NT2/D1 (cell line): ENCODE results near the gene SPIRE1.

Experiments
- DNase-seq: peaks from one replicate; pipeline ENCODE4 v3.0.0-alpha.2; 2011; ENCODE audit warnings: low read depth, low spot score
- H3K27me3 ChIP-seq: 2 replicates; pipeline ENCODE4 v1.6.0; 2011; ENCODE audit warnings: mild to moderate bottlenecking; ENCODE audit not compliant: insufficient read length, insufficient read depth
- H3K36me3 ChIP-seq: 2 replicates; pipeline ENCODE4 v1.6.1; 2011; ENCODE audit warnings: mild to moderate bottlenecking, low read length, mixed read lengths; ENCODE audit not compliant: insufficient read depth, insufficient read length
- H3K4me1 ChIP-seq: 2 replicates; pipeline ENCODE4 v1.5.1; 2011; ENCODE audit not compliant: insufficient read depth, insufficient read length
- H3K4me3 ChIP-seq: 2 replicates; pipeline ENCODE4 v1.5.1; 2011; ENCODE audit warnings: low read depth; ENCODE audit not compliant: insufficient read length
- H3K9ac ChIP-seq: 2 replicates; pipeline ENCODE4 v1.6.0; 2011; ENCODE audit warnings: low read depth; ENCODE audit not compliant: insufficient read length
- H3K9me3 ChIP-seq: 2 replicates; pipeline ENCODE4 v1.5.1; 2011; ENCODE audit warnings: mild to moderate bottlenecking, low read length; ENCODE audit not compliant: insufficient read depth
- SUZ12 ChIP-seq: IDR thresholded peaks from 2 replicates; pipeline ENCODE4 v1.6.1; 2011; ENCODE audit not compliant: insufficient read length, insufficient read depth; ENCODE audit errors: extremely low read depth
- YY1 ChIP-seq: IDR thresholded peaks from 2 replicates; pipeline ENCODE4 v1.6.1; 2011; ENCODE audit not compliant: insufficient read length, insufficient read depth
- ZNF274 ChIP-seq: IDR thresholded peaks from 2 replicates; pipeline ENCODE4 v1.6.1; 2011; ENCODE audit warnings: mild to moderate bottlenecking, low read depth, low read length

The SPIRE1 gene

GRCh38 chr18:12431561-12431960 is 226.3 kb downstream of the SPIRE1 start:
- Histone ChIP-seq H3K4me1 (no peaks in the 10 kb centered on the region), H3K36me3 (peaks cover 56% of the 10 kb centered on the region), H3K27me3 (no peaks in the 10 kb centered on the region), H3K9me3 (peaks cover 17% of the 10 kb centered on the region), H3K9ac (no peak overlapping the region), H3K4me3 (no peak overlapping the region)
- TF ChIP-seq SUZ12 (no peak), ZNF274 (no peak), YY1 (no peak)
- DNase-seq: no peak

- Histone ChIP-seq H3K4me1 (no peaks in the 10 kb centered on the region), H3K9me3 (peaks cover 19% of the 10 kb centered on the region), H3K36me3 (peaks cover 50% of the 10 kb centered on the region), H3K9ac (no peak overlapping the region), H3K27me3 (no peaks in the 10 kb centered on the region), H3K4me3 (no peak overlapping the region)
- no peak for TF ChIP-seq ZNF274
- TF ChIP-seq YY1: no peak
- no peak for TF ChIP-seq SUZ12
- DNase-seq: no peak
Observed at GRCh38 chr18:12430137-12430990, 227.5 kb downstream of the SPIRE1 start.

GRCh38 chr18:12429556-12429955 is 228.4 kb downstream of the SPIRE1 start:
- Histone ChIP-seq H3K27me3 (no peaks in the 10 kb centered on the region), H3K4me1 (no peaks in the 10 kb centered on the region), H3K9me3 (peaks cover 19% of the 10 kb centered on the region), H3K36me3 (peaks cover 47% of the 10 kb centered on the region), H3K4me3 (no peak overlapping the region), H3K9ac (no peak overlapping the region)
- DNase-seq: no peak
- no peak for TF ChIP-seq YY1
- no peak for TF ChIP-seq ZNF274
- no peak for TF ChIP-seq SUZ12

GRCh38 chr18:12428923-12429322 is 229.0 kb downstream of the SPIRE1 start:
- no peaks in the 10 kb centered on the region for H3K27me3 ChIP-seq
- no peak overlapping the region for H3K4me3 ChIP-seq
- no peaks in the 10 kb centered on the region for H3K4me1 ChIP-seq
- no peak for DNase-seq
- H3K9me3 ChIP-seq: peaks cover 19% of the 10 kb centered on the region
- peaks cover 47% of the 10 kb centered on the region for H3K36me3 ChIP-seq
- TF ChIP-seq YY1: no peak
- TF ChIP-seq ZNF274: no peak
- no peak for TF ChIP-seq SUZ12
- no peak overlapping the region for H3K9ac ChIP-seq

- Histone ChIP-seq H3K27me3 (no peaks in the 10 kb centered on the region), H3K36me3 (peaks cover 48% of the 10 kb centered on the region), H3K4me3 (no peak overlapping the region), H3K9me3 (peaks cover 19% of the 10 kb centered on the region), H3K9ac (no peak overlapping the region), H3K4me1 (no peaks in the 10 kb centered on the region)
- TF ChIP-seq SUZ12: no peak
- no peak for TF ChIP-seq ZNF274
- TF ChIP-seq YY1: no peak
- DNase-seq: no peak
Observed at GRCh38 chr18:12426924-12427323, 231.0 kb downstream of the SPIRE1 start.

GRCh38 chr18:12424252-12424651 is 233.7 kb downstream of the SPIRE1 start:
- no peak overlapping the region for H3K4me3 ChIP-seq
- H3K36me3 ChIP-seq: peaks cover 34% of the 10 kb centered on the region
- no peaks in the 10 kb centered on the region for H3K27me3 ChIP-seq
- H3K9ac ChIP-seq: no peak overlapping the region
- no peaks in the 10 kb centered on the region for H3K4me1 ChIP-seq
- H3K9me3 ChIP-seq: peaks cover 19% of the 10 kb centered on the region
- no peak for DNase-seq
- TF ChIP-seq SUZ12 (no peak), YY1 (no peak)

- DNase-seq: no peak
- Histone ChIP-seq H3K27me3 (no peaks in the 10 kb centered on the region), H3K4me3 (no peak overlapping the region), H3K9ac (no peak overlapping the region), H3K4me1 (no peaks in the 10 kb centered on the region), H3K9me3 (peaks cover 19% of the 10 kb centered on the region), H3K36me3 (peaks cover 30% of the 10 kb centered on the region)
- TF ChIP-seq ZNF274: no peak
- TF ChIP-seq SUZ12: no peak
- no peak for TF ChIP-seq YY1
Observed at GRCh38 chr18:12423820-12424219, 234.1 kb downstream of the SPIRE1 start.
